Uterus (tissue), 2 donors: ENCODE results near the gene DGKI.

Source experiments
- POLR2A ChIP-seq, 2 donors: fragments of 450-650 bp; IDR thresholded peaks; one replicate each; pipeline ENCODE4 v1.6.1; 2016; ENCODE audit warnings: antibody characterized with exemption in 2 of 2, mild to moderate bottlenecking in 1 of 2, moderate library complexity in 1 of 2
- TF ChIP-seq, protein P1 (sequence below), 4 experiments: fragments of 200-600 bp in 2 of 4; fragments of 450-650 bp in 2 of 4; sonication (generic) in 2 of 4; IDR thresholded peaks; one replicate each; pipeline ENCODE4 v1.5.1; 2016 to 2019; ENCODE audit warnings: antibody characterized with exemption in 4 of 4, mild to moderate bottlenecking in 2 of 4, moderate library complexity in 1 of 4

DNA sequence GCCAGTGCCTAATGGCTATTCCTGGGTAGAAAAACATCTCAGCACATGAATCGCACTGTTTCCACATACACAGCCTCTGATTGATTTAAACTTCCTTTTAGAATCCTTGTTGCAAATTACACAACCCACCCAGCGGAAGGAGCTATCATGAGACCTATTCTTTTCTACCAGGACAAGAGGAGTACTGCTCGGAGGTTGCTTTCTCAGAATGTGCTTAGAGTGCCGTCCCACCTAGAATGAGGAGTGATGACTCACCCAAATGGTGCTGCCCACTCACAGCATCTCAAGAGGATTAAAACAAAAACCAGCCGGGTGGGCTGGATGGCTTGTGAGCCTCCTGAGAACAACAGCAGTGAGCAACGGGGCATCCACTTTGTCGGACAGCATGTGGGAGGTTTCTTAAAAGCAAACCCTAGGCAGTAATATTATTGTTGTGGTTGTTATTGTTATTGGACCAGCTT is 128.9 kb downstream of the DGKI start:
- TF ChIP-seq, protein P1, sequence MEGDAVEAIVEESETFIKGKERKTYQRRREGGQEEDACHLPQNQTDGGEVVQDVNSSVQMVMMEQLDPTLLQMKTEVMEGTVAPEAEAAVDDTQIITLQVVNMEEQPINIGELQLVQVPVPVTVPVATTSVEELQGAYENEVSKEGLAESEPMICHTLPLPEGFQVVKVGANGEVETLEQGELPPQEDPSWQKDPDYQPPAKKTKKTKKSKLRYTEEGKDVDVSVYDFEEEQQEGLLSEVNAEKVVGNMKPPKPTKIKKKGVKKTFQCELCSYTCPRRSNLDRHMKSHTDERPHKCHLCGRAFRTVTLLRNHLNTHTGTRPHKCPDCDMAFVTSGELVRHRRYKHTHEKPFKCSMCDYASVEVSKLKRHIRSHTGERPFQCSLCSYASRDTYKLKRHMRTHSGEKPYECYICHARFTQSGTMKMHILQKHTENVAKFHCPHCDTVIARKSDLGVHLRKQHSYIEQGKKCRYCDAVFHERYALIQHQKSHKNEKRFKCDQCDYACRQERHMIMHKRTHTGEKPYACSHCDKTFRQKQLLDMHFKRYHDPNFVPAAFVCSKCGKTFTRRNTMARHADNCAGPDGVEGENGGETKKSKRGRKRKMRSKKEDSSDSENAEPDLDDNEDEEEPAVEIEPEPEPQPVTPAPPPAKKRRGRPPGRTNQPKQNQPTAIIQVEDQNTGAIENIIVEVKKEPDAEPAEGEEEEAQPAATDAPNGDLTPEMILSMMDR (IDR thresholded peaks at IDR 0.05): no peak
- no peak for TF ChIP-seq POLR2A (IDR thresholded peaks at IDR 0.05)
